ENCODE data around the gene EYA4. TPM values are rescaled to one million over a fixed set of nuclear protein-coding genes. Genes with fewer than 3 reads are reported as not detected.

Gene EYA4
- polyA plus RNA-seq, 2 donors, result 0.02 to 0.04 TPM

DNA sequence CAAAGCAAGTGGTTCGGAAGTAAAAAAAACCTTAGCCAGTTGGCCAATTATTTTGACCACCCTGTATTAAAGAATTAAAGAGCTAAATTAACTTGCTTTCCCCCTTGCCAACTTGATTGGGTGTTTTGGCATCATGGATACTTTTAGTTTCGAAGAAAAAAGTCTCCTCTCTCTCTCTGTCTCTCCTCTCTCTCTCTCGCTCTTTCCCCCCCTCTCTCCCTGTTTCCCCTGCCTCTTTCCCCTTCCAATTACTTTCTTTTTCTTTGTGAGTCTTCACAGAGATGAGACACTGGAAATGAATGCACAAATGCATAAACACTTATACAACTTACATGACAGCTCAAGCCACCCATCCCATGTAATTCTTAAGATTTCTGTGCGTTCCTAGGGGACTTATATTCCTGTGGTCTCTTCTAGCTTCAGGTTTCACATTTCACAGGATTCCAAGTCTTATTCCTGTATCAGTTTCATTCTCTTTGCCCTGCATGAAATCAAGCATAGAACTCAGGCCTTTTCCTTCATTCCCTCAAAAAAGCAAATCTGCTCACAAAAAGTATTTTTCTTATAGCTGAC is 32.9 kb upstream of the EYA4 start:
- no peaks in the 10 kb centered on the region for H3K9me3 ChIP-seq (ENCODE audit: control insufficient read depth in 2 of 2, insufficient read depth in 1 of 2, low read depth in 1 of 2, low read length in 1 of 2)
- H3K4me1 ChIP-seq (ENCODE audit: control insufficient read depth in 2 of 2, insufficient read depth in 2 of 2, low read length in 1 of 2), result no peaks in the 10 kb centered on the region
- H3K27ac ChIP-seq (ENCODE audit: low read depth in 2 of 2, low read length in 1 of 2), result no peak overlapping the region
- no peaks in the 10 kb centered on the region for H3K36me3 ChIP-seq (ENCODE audit: control insufficient read depth in 2 of 2, insufficient read depth in 2 of 2, low read length in 1 of 2)
- WGBS, 2 donors, result 62 to 73% methylated on average over 4 of the region's 4 CpGs
- H3K4me3 ChIP-seq (ENCODE audit: low read depth in 1 of 2, low read length in 2 of 2), result no peak overlapping the region
- H3K27me3 ChIP-seq (ENCODE audit: control insufficient read depth in 1 of 2, insufficient read depth in 2 of 2, low read length in 2 of 2), result no peaks in the 10 kb centered on the region

DNA sequence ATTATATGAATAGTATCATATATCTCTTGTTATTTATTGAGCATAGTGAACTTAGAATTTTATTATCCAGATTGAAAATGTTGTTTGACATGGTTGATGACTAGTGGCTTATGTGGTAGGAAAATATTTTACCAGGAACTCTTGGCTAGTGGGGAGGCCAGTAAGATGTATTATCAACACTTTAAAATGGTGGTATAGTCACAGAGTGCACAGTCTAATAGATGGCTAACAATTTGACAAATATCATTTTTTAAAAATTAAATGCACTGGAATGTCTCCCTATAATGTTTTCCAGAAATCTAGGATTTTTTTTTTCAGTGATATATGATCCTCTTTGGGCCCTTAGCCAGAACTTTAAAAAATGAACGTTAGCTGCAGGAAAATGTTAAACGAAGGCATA is 26.9 kb upstream of the EYA4 start:
- Histone ChIP-seq H3K9me3 (ENCODE audit: control insufficient read depth in 2 of 2, insufficient read depth in 1 of 2, low read depth in 1 of 2, low read length in 1 of 2) (no peaks in the 10 kb centered on the region), H3K4me1 (ENCODE audit: control insufficient read depth in 2 of 2, insufficient read depth in 2 of 2, low read length in 1 of 2) (no peaks in the 10 kb centered on the region), H3K36me3 (ENCODE audit: control insufficient read depth in 2 of 2, insufficient read depth in 2 of 2, low read length in 1 of 2) (no peaks in the 10 kb centered on the region), H3K27ac (ENCODE audit: low read depth in 2 of 2, low read length in 1 of 2) (no peak overlapping the region), H3K27me3 (ENCODE audit: control insufficient read depth in 1 of 2, insufficient read depth in 2 of 2, low read length in 2 of 2) (no peaks in the 10 kb centered on the region), H3K4me3 (ENCODE audit: low read depth in 1 of 2, low read length in 2 of 2) (no peak overlapping the region)
- 11 to 16% methylated on average over 2 of the region's 2 CpGs for WGBS, 2 donors

DNA sequence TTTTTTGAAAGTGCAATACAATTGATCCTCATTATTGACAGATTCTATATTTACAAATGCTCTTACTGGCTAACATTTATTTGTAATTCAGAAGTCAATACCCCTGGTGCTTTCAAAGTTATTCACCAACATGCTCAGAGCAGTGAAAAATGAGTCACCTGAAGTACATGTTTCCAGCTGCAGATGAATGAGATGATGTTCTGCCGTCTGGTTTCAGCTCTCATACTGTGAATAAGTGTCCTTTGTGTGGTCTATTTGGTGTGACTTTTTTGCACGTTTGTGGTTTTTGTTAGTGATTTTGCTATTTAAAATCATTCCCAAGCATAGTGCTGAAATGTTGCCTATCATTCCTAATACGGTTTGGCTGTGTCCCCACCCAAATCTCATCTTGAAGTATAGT is 22.3 kb upstream of the EYA4 start:
- Histone ChIP-seq H3K4me1 (ENCODE audit: control insufficient read depth in 2 of 2, insufficient read depth in 2 of 2, low read length in 1 of 2) (no peaks in the 10 kb centered on the region), H3K9me3 (ENCODE audit: control insufficient read depth in 2 of 2, insufficient read depth in 1 of 2, low read depth in 1 of 2, low read length in 1 of 2) (no peaks in the 10 kb centered on the region), H3K27ac (ENCODE audit: low read depth in 2 of 2, low read length in 1 of 2) (no peak overlapping the region), H3K27me3 (ENCODE audit: control insufficient read depth in 1 of 2, insufficient read depth in 2 of 2, low read length in 2 of 2) (no peaks in the 10 kb centered on the region), H3K36me3 (ENCODE audit: control insufficient read depth in 2 of 2, insufficient read depth in 2 of 2, low read length in 1 of 2) (no peaks in the 10 kb centered on the region), H3K4me3 (ENCODE audit: low read depth in 1 of 2, low read length in 2 of 2) (no peak overlapping the region)
- WGBS, 2 donors, result 42 to 60% methylated on average over 3 of the region's 3 CpGs

DNA sequence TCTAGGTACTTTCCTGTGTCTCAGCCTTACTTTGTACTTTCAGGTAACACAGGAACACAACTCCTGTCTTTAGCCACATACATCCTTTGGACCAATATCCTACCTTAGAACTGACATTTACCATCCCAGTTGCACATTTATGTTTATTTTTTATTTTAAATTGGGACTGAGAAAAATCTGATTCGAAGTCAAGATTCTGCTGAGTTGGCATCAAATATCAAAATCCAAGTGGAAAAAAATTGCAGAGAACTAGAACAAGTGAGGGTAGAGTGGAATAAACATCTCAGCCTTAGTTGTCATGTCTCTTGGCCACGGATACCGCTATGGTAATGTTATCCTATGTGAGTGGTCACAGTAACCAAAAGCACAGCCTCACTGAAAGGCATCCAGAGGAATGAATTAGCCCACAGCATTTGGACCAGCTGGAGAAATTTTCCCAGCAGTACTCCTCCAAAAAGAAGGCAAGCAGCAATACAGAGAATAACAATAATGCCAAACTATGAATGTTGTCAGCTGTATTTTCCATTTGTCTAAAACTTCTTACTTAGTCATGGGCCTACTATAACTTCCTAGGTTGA is 17.6 kb upstream of the EYA4 start:
- no peaks in the 10 kb centered on the region for H3K4me1 ChIP-seq (ENCODE audit: control insufficient read depth in 2 of 2, insufficient read depth in 2 of 2, low read length in 1 of 2)
- H3K9me3 ChIP-seq (ENCODE audit: control insufficient read depth in 2 of 2, insufficient read depth in 1 of 2, low read depth in 1 of 2, low read length in 1 of 2), result no peaks in the 10 kb centered on the region
- WGBS, 2 donors, result 80 to 82% methylated on average over 3 of the region's 3 CpGs
- H3K36me3 ChIP-seq (ENCODE audit: control insufficient read depth in 2 of 2, insufficient read depth in 2 of 2, low read length in 1 of 2), result no peaks in the 10 kb centered on the region
- H3K4me3 ChIP-seq (ENCODE audit: low read depth in 1 of 2, low read length in 2 of 2), result no peak overlapping the region
- H3K27ac ChIP-seq (ENCODE audit: low read depth in 2 of 2, low read length in 1 of 2), result no peak overlapping the region
- H3K27me3 ChIP-seq (ENCODE audit: control insufficient read depth in 1 of 2, insufficient read depth in 2 of 2, low read length in 2 of 2), result no peaks in the 10 kb centered on the region

DNA sequence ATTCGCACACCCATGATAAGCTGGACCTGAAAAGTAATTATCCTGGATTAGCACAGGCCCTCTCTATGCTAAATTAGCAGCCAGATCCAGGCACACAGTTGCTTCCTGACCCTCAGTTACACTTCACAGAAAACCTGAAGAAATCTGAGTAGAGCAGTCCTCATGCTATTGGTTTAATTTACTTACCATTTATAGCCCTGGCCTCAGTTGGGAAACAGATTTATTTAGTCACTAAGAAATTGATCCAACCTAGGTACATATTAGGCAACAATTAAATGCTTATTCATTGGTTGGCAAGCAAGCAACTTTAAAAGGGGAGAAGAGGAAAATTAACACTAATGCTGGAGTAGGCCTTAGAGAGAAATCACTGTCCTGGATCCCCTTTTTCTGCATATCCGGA is 15.6 kb upstream of the EYA4 start:
- 91 to 100% methylated on average over 2 of the region's 2 CpGs for WGBS, 2 donors
- Histone ChIP-seq H3K9me3 (ENCODE audit: control insufficient read depth in 2 of 2, insufficient read depth in 1 of 2, low read depth in 1 of 2, low read length in 1 of 2) (no peaks in the 10 kb centered on the region), H3K27ac (ENCODE audit: low read depth in 2 of 2, low read length in 1 of 2) (no peak overlapping the region), H3K4me1 (ENCODE audit: control insufficient read depth in 2 of 2, insufficient read depth in 2 of 2, low read length in 1 of 2) (no peaks in the 10 kb centered on the region), H3K4me3 (ENCODE audit: low read depth in 1 of 2, low read length in 2 of 2) (no peak overlapping the region), H3K27me3 (ENCODE audit: control insufficient read depth in 1 of 2, insufficient read depth in 2 of 2, low read length in 2 of 2) (no peaks in the 10 kb centered on the region), H3K36me3 (ENCODE audit: control insufficient read depth in 2 of 2, insufficient read depth in 2 of 2, low read length in 1 of 2) (no peaks in the 10 kb centered on the region)

DNA sequence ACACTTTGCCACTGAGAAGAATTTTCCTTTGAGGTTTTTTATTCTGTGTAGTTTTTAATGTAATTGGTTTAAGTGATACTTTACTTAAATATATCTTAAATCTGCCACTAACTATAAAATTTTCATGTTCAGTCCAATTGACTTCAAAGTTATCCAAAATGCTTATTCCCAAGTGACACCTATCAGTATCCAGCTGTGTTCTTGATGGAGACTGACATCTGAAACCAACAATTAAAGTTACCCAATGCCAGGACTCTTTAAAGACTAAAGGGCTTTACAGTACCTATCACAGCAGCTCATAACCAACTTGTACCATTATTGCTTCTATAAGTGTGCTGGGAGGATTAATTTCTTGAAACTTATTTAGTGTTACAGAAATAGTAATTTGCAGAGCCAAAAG is 13.8 kb upstream of the EYA4 start:
- Histone ChIP-seq H3K27me3 (ENCODE audit: control insufficient read depth in 1 of 2, insufficient read depth in 2 of 2, low read length in 2 of 2) (no peaks in the 10 kb centered on the region), H3K36me3 (ENCODE audit: control insufficient read depth in 2 of 2, insufficient read depth in 2 of 2, low read length in 1 of 2) (no peaks in the 10 kb centered on the region), H3K4me1 (ENCODE audit: control insufficient read depth in 2 of 2, insufficient read depth in 2 of 2, low read length in 1 of 2) (no peaks in the 10 kb centered on the region), H3K9me3 (ENCODE audit: control insufficient read depth in 2 of 2, insufficient read depth in 1 of 2, low read depth in 1 of 2, low read length in 1 of 2) (peaks cover 0 to 2% of the 10 kb centered on the region in 2 donors), H3K27ac (ENCODE audit: low read depth in 2 of 2, low read length in 1 of 2) (no peak overlapping the region), H3K4me3 (ENCODE audit: low read depth in 1 of 2, low read length in 2 of 2) (no peak overlapping the region)

DNA sequence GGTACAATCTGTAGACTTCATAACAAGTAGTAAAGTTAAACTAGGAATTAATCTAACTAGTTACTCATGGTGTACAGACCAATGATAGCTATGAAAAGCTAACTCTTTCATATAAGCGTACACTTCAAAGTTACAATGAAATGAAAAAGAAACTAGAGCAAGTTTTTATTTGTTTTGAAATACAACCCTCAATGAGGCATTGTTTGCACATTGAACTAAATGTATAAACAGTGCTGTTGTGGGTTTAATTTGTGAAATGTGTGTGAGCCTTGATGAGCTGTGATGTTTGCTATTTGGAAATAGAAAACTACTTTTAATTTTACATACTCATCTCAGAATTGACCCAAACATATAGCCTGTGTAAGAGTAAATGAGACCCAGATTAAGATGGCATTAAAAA is 11.1 kb upstream of the EYA4 start:
- peaks cover 0 to 2% of the 10 kb centered on the region in 2 donors for H3K9me3 ChIP-seq (ENCODE audit: control insufficient read depth in 2 of 2, insufficient read depth in 1 of 2, low read depth in 1 of 2, low read length in 1 of 2)
- H3K27ac ChIP-seq (ENCODE audit: low read depth in 2 of 2, low read length in 1 of 2), result no peak overlapping the region
- H3K36me3 ChIP-seq (ENCODE audit: control insufficient read depth in 2 of 2, insufficient read depth in 2 of 2, low read length in 1 of 2), result no peaks in the 10 kb centered on the region
- H3K4me1 ChIP-seq (ENCODE audit: control insufficient read depth in 2 of 2, insufficient read depth in 2 of 2, low read length in 1 of 2), result no peaks in the 10 kb centered on the region
- no peak overlapping the region for H3K4me3 ChIP-seq (ENCODE audit: low read depth in 1 of 2, low read length in 2 of 2)
- 61 to 78% methylated on average over 1 of the region's 1 CpG for WGBS, 2 donors
- H3K27me3 ChIP-seq (ENCODE audit: control insufficient read depth in 1 of 2, insufficient read depth in 2 of 2, low read length in 2 of 2), result no peaks in the 10 kb centered on the region

DNA sequence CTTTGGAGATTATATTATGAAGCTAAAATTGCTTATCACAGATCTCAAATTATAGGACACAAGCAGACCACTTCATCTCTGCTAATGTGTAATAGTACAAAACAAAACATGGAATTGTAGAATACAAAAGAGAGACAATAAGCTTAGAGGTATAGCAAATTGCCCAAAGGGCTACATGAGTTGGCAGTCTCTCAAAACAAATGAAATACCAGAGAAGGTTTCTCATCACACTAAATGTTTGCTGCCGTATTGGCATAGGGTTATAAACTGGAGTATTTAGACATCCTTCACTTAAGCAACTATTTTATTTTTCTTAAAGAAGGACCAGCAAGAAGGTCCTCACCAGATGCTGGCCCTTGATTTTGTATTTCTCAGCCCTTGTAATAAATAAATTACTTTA is 5.9 kb upstream of the EYA4 start:
- H3K4me3 ChIP-seq (ENCODE audit: low read depth in 1 of 2, low read length in 2 of 2), result no peak overlapping the region
- no peaks in the 10 kb centered on the region for H3K36me3 ChIP-seq (ENCODE audit: control insufficient read depth in 2 of 2, insufficient read depth in 2 of 2, low read length in 1 of 2)
- H3K27me3 ChIP-seq (ENCODE audit: control insufficient read depth in 1 of 2, insufficient read depth in 2 of 2, low read length in 2 of 2), result no peaks in the 10 kb centered on the region
- peaks cover 0 to 2% of the 10 kb centered on the region in 2 donors for H3K9me3 ChIP-seq (ENCODE audit: control insufficient read depth in 2 of 2, insufficient read depth in 1 of 2, low read depth in 1 of 2, low read length in 1 of 2)
- 62 to 73% methylated on average over 1 of the region's 1 CpG for WGBS, 2 donors
- H3K27ac ChIP-seq (ENCODE audit: low read depth in 2 of 2, low read length in 1 of 2), result no peak overlapping the region
- H3K4me1 ChIP-seq (ENCODE audit: control insufficient read depth in 2 of 2, insufficient read depth in 2 of 2, low read length in 1 of 2), result no peaks in the 10 kb centered on the region

DNA sequence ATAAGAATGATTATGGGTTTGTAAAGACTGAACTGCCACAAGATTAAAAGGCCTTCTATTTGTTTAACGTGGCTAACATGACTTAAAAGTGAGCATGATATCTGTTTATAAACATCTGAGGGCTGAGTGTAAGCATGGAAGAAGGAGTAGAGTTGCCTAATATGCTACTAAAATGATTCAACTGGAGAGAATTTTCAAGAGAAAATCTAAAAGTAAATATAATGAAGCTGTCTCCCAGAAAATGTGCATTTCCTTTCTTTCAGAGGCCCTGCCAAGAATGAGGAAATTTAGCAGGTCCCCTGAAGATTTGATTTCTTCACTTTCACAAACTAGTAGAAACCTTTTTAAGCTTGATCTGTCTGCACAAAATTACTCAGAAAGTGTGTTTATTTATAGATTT is 4.2 kb upstream of the EYA4 start:
- H3K27me3 ChIP-seq (ENCODE audit: control insufficient read depth in 1 of 2, insufficient read depth in 2 of 2, low read length in 2 of 2), result peaks cover 5 to 11% of the 10 kb centered on the region in 2 donors

DNA sequence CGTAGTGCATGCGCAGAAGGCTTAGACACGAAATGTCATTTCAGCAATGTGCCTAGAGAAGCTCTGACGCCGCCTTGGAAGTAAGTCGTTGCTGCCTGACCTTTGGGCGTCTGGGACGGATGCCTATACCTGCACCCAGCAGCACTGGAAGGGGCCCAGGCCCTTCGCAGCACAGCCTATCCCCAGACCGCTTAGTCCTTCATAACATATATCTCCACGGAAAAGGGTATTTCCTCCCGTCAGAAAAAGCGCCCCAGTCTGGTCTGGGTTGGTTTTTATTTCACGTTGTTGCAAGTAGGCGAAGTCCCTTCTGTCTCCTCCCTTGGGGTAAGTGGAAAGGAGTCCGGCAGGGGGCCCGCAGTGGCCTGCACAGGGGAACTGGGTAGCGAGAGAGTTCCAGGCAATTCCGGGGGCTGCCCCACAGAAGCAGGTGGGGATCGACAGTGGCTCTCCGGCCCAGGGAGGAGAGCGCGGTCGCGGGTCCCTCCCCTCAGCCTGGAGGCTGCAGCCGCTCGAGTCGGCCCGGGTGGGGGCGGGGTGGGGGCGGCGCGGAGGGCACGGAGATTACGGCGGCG is 559 bp upstream of the EYA4 start:
- Histone ChIP-seq H3K27me3 (ENCODE audit: control insufficient read depth in 1 of 2, insufficient read depth in 2 of 2, low read length in 2 of 2) (peaks cover 5 to 21% of the 10 kb centered on the region in 2 donors), H3K9me3 (ENCODE audit: control insufficient read depth in 2 of 2, insufficient read depth in 1 of 2, low read depth in 1 of 2, low read length in 1 of 2) (no peaks in the 10 kb centered on the region), H3K36me3 (ENCODE audit: control insufficient read depth in 2 of 2, insufficient read depth in 2 of 2, low read length in 1 of 2) (no peaks in the 10 kb centered on the region), H3K4me3 (ENCODE audit: low read depth in 1 of 2, low read length in 2 of 2) (peak overlapping the region in 1 of 2 donors; percentile 30), H3K4me1 (ENCODE audit: control insufficient read depth in 2 of 2, insufficient read depth in 2 of 2, low read length in 1 of 2) (peaks cover 5 to 6% of the 10 kb centered on the region in 2 donors), H3K27ac (ENCODE audit: low read depth in 2 of 2, low read length in 1 of 2) (no peak overlapping the region)
- WGBS, 2 donors, result 11 to 13% methylated on average over 30 to 37 of the region's 37 CpGs

More for the DNA sequence above, 4.2 kb upstream of the EYA4 start:
- 56 to 61% methylated on average over 1 of the region's 1 CpG for WGBS, 2 donors
- H3K27ac ChIP-seq (ENCODE audit: low read depth in 2 of 2, low read length in 1 of 2), result no peak overlapping the region
- no peaks in the 10 kb centered on the region for H3K36me3 ChIP-seq (ENCODE audit: control insufficient read depth in 2 of 2, insufficient read depth in 2 of 2, low read length in 1 of 2)
- H3K4me1 ChIP-seq (ENCODE audit: control insufficient read depth in 2 of 2, insufficient read depth in 2 of 2, low read length in 1 of 2), result peaks cover 0 to 5% of the 10 kb centered on the region in 2 donors
- no peak overlapping the region for H3K4me3 ChIP-seq (ENCODE audit: low read depth in 1 of 2, low read length in 2 of 2)
- H3K9me3 ChIP-seq (ENCODE audit: control insufficient read depth in 2 of 2, insufficient read depth in 1 of 2, low read depth in 1 of 2, low read length in 1 of 2), result no peaks in the 10 kb centered on the region

Data from esophagus (tissue), 2 donors.